NK-92 (cell line): Measurements from ENCODE around the gene MAN1B1.
A peak's percentile ranks its signal among the peaks of the same experiment; 100 is the strongest.

ENCODE experiments used
- DNase-seq: peaks from one replicate; lab custom pipeline; 2025; ENCODE audit not compliant: unreplicated experiment; lab: John Stamatoyannopoulos, UW

MAN1B1 gene

DNA sequence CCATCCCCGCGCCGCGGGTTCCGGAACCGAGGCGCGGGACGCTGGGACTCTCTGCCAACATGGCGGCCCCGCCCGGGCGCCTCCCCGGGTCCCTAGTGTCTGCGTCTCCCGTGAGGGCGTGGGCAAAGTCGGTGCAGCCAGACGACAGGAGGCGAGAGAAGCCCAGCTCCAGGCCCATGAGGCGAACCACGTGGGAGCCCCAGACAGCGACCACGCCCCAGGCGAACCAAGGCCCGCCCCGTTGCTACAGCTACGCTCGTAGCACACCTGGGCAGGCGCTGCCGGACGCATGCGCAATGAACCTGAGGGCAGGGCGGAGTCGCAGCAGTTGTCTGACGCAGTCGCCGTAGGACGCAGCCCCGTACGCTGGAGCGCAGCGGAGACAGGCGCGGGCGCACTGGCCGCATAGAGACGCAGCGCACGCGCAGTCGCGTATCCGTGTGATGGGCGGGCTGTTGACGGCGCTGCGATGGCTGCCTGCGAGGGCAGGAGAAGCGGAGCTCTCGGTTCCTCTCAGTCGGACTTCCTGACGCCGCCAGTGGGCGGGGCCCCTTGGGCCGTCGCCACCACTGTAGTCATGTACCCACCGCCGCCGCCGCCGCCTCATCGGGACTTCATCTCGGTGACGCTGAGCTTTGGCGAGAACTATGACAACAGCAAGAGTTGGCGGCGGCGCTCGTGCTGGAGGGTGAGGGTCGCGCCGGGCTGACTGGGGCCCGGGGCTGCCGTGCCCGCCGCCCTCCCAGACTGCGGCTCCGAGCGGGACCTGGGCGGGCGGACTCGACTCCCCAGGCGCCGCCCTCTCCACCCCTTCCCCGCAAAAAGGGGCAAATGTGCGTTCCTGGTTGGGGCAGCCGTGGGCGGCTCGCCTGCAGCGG, at the start of gene MAN1B1:
Gene MAN1B1 (plus strand): TSS at position 455 of the 878 bp plus-strand sequence. CDS start 15 bp downstream, at position 470.
- DNase-seq = peak; percentile 96

DNA sequence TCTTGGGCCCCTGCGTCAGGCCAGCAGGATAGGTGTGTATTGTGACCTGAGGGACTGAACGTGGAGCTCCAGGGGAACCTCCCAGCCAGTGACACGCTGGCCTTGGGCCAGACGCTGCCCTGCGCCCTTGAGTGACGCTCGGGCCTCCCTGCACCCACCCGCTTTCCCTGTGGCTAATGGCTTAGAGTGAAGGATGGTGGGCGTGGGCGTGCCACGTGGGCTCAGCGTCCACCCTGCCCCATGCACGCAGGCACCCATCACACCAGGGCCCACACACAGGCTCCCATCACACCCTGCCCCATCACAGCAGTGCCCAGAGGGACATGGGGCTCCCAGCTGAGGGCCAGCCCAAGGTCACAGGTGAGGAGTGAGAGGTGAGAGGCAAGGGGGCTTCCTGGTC, 49.8 kb upstream of the MAN1B1 start:
- DNase-seq = no peak

DNA sequence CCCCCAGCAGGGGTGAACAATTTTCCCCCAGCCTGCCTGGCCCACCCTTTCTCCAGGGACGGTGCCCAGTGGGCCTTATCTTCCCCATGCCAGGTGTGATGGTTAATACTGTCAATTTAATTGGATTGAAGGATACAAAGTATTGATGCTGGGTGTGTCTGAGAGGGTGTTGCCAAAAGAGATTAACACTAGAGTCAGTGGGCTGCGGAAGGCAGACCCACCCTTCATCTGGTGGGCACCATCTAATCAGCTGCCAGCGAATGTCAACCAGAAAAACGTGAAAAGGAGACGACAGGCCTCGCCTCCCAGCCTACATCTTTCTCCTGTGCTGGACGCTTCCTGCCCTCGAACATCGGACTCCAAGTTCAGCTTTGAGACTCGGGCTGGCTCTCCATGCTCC, 49.3 kb upstream of the MAN1B1 start:
- no peak for DNase-seq

DNA sequence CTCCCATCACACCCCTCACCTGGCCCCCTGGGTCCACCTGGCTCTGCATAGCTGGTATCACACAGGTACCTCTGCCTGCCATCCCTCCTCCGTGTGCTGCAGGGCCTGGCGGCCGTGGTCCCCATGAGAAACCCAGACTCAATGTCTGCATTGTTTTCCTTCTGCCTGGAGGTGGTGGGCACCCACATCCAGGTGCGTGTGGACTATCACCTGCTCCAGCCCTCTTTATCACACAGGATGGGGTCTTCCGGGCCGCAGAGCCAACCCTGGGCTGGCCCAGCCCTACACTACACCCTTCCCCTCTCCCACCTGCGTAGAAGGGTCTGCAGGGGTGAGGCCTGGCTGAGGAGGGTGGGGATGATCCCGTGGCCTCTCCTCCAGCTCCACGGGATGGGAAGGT, 47.9 kb upstream of the MAN1B1 start:
- no peak for DNase-seq

DNA sequence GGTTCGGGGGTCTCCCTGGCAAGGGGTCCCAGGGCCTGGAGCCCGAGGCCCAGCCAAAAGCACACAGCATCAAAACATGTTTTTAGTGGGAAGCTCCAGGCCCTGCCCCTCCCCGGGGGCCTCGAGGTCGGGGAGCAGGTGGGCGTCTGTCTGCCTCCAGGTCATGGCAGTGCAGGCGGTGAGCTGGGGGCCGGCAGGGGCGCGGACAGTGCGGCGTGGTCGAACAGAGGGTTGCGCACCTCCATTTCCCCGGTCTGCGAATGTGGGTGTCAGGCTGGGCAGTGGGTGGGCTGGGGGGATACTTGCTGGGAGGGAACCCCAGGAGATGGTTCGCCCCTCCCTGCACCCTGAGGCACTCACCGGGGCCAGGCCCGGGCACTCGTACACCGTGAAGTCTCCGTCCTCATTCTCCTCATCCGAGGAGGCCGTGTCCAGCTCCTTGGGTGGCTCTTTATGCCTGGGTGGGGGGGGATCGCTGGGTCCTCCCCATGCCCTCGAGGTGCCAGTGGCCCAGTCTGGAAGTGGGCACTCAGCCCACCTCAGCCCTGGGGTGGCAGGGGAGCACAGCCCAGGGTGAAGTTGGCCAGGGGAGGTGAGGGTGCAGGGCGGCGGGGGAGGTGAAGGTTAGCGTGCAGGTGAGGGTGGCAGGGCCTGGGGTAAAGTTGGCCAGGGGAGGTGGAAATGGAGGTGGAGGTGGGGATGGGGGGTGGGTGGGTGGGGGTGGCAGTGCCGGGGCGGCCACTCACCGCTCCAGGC, 47.0 kb upstream of the MAN1B1 start:
- DNase-seq = no peak

DNA sequence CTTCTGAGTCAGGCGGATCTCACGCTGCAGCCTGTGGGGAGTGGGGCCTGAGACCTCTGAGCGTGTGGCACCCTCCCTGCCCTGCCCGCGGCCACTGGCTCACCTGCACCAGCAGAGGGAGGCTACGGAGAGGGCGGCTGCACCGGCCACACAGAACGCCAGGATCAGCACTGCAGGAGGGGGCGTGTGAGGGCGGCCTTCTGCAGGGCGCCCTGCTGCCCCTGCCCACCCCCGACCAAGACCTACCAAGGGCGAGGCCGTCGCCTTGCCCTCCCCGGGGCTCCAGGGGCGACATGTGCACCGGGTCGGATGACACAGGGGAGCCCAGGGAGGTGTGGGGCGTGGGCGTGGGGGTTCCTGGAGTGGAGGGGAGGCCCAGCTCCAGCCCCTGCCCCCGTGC, 46.2 kb upstream of the MAN1B1 start:
- DNase-seq = no peak

DNA sequence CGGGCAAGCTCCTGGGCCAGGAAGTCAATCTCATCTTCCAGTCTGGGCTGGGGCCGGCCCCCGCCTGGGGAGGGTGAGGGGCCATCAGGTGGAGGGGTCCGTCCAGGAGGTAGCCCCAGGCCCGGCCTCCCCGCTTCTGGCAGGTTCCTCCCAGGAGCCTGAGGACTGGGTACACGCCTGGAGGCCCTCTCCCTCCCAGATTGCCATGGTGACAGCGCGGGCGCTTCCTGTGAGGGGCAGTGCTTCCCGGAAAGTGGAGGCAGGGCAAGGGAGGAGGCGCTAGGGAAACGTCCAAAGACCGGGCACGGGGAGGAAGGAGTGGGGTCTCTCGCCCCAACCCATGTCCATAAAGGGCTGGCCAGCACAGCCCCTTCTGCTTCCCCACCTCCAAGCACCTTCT, 45.7 kb upstream of the MAN1B1 start:
- no peak for DNase-seq

DNA sequence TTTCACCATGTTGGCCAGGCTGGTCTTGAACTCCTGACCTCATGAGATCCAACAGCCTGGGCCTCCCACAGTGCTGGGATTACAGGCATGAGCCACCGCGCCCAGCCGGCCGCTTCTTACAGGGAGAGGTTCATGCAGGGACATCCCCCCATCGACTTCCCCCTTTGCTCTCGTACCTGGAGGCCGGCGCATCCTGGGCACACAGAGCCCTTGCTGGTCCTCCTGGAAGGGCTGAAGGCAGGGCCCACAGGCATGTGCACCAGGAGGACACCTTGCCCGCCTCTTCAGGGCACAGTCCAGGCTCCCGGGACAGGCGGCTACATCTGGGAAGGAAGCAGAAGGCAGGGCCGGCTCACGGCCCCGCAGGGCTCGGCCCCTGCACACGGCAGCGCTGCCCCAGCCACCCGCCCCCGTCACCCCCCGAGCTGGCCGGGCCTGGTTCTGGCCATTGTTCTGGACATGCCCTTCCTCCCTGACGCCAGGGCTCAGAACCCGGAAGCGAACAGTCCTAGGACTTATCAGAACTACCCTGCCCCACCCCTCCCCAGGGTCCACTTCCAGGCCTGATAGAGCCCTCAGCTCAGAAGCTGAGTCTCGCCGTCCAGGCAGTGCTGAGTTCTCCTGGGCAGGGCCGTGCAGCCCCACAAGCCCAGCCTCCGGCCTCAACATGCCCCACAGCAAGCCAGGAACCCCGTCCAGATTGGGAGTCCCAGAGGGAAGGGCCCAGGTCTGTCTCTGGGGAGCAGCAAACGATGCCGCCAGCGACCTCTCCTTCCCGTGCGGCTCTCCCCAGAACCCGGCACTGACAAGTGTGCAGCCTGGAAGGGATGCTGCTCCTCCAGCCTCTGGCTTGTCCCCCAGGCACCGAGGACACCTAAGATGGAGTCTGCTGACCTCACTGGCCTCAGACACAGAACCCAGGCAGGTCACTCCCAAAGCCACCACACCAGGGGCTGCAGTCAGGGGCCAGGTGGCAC, 43.7 kb upstream of the MAN1B1 start:
- DNase-seq = no peak

DNA sequence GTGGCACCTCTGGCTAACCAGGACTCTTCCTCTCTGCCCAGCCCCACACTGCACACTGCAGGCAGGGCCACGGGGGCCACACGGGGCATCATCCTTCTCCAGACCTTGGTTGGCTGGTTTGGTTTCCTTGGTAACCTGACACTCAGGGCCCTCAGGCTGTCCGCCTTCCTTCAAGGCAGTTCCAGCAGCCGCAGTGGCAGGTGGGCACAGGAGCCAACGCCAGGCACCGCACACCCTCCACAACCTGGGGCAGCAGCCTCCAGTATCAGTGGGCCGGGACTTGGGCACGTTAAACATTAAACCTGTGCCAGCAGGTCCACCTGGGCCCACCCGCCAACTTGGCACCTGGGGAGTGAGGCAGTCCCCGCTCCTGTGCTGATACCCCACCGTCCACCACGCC, 42.7 kb upstream of the MAN1B1 start:
- no peak for DNase-seq

DNA sequence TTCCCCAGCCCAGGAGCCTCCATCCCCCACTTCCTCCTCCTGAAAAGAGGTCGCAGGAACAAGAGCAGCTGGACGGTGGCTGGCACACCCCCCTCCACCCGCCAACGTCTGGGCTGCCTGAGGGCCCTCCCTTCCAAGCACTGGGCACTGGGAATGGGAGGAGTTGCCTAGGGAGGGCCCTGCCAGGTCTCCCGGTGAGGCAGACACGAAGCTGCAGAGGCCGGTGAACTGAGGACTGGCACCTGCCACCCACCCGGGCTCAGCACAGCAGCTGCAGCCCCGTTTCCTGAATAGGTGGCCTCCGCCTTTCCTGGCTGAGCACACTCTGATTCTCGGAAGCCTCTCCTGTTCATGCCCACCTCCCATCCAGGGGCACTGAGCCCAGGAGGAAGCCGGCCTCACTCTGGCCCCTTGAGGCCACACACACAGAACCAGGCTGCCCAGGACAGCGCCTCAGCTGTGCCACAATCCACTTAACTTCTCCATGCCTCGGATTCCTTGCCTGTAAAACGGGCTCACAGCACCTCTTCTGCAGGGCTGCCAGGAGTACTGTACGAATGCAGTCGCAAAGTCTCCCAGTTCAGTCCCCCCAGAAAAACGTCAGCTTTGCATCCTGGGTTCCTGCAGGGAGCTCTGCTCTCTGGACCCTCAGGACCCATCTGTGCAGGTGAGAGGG, 42.1 kb upstream of the MAN1B1 start:
- no peak for DNase-seq

DNA sequence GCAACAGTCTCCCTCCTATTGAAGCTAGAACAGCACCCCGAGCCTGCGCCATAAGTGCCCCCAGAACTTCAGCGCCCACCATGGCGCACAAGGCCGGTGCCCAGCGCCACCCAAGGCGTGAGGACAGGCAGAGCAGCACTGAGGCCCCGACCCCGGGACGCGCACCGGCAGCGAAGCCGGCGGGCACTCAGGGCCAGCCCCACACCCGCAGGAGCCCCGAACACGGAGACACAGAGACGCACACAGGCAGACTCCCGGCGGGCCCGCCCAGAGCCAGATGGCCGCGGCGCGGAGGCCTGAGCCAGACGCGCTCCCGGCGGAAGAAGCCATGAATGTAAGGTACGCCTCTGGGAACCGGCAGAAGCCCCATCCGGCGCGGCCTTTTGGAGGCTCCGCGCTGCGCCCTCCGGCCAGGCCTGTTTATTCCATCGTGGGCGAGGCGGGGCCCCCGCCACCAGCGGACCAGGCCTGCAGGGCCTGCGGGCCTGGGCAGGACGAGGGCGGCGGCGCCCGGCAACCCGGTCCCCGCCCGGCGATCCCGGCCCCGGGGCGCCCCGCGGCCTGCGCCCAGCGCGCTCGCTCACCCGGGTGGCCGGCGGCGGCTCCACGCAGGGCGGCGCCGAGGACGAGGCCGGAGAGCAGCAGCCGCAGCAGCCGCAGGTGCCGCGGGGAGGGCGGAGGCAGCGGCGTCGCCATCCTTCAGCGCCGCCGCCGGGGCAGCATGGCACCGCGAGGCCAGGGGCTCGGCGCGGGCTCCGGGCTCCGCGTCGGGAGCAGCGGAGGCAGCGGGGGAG, 41.3 kb upstream of the MAN1B1 start:
- no peak for DNase-seq

DNA sequence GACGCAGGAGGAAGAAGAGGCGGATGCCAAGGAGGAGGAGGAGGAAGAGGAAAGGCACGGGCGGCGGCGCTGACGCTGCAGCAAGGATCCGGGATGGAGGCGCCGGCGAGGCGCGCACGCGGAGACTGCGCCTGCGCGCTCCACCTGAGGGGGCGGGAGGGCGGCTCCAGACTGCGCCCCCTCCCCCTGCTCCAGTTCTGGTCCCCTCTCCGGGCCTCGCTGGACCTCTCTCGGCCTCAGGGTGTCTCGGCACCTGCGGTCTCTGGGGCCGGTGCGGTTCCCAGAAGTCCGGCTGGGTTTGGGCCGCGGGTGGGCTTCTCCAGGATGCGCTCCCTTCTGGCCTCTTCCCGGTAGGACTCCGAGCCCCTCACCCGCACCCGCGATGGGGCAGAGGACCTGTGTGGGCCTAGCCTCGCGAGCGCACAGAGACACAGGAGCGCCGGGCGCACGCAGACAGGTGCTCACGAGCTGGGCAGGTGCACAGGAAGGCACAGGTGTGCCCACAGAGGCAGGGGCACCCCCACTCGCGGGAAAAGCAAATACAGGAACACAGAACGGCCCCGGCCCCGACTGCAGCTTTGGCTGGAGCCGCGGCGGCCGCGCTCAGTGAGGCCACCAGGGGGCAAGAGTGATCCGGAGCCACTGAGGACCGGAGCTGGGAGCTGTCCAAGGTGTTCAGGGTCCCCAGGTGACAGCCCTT, 40.5 kb upstream of the MAN1B1 start, which contains the start of gene NPDC1:
Gene NPDC1 (minus strand): TSS at position 90 of the 700 bp plus-strand sequence. CDS start 188 bp downstream, outside the sequence.
- no peak for DNase-seq

DNA sequence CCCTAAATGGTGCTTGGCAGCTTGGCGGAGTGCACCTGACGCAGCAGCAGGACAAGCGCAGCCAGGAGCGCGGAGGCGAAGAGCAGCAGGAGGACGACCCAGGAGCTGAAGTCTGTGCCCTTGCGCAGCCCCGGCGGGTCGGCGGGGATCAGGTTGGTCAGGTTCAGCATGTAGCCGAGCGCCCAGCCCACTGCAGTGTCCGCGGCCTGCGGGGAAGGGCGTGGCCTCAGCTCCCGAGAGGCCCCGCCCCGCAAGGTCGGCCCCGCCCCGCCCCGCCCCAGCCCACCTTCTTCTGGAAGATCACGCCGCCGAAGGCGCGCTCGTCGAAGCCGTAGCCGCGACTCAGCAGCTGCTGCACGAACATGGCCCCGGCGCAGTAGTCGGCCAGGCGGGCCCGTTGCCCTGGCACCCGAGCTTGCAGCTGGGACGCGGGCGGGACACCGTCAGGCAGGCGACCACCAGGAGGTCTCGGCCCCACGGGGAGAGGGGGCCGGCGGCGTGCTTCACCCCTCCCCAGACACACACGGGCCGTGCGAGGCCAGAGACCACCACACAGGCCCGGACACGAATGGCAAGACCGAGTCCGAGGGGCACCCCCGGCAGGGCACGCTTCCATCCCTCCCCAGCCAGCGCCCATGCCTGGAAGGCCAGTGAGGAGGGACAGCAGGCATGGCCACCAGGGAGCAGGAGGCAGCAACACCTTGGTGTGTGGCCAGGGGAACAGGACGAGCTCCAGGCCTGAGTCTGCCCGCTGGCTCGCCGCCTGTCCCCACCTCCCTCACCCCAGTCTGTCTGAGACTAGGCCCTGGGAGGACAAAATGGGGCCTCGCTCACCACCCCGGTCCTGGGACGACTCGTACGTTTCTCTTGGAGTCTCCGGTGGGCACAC, 37.9 kb upstream of the MAN1B1 start:
- no peak for DNase-seq

DNA sequence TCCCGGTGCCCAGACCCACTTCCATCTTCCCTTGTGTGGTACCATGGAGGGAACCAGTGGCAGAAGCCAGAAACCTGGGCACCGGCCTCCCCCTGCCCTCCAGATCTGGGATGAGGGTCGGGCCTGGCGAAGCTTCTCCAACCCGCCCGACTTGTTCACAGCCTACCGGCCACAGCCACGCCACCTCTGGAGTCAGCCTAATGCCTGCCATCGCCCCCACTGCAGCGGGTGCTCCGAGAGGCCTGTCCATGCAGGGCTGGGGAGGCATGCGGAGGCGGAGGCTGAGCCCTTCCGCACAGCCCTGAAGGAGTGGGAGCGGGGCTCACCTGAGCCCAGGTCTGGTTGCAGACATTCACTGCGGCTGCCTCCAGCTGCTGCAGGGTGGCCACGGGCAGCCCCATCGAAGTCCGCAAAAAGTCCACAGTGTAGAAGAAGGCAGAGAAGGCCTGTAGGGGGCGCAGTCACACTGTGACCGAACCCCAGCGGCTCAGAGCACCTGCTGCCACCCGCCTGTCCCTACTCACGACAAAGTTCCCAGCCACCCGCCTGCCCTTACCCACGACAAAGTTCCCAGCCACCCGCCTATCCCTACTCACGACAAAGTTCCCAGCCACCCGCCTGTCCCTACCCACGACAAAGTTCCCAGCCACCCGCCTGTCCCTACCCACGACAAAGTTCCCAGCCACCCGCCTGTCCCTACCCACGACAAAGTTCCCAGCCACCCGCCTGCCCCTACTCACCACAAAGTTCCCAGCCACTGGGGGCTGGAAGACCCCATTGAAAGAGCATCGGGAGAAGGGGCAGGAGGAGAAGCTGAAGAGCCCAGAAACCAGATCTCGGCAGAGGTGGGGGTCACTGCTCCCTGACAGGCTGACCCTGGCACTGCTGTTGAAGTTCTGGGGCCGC, 37.0 kb upstream of the MAN1B1 start:
- DNase-seq = no peak

DNA sequence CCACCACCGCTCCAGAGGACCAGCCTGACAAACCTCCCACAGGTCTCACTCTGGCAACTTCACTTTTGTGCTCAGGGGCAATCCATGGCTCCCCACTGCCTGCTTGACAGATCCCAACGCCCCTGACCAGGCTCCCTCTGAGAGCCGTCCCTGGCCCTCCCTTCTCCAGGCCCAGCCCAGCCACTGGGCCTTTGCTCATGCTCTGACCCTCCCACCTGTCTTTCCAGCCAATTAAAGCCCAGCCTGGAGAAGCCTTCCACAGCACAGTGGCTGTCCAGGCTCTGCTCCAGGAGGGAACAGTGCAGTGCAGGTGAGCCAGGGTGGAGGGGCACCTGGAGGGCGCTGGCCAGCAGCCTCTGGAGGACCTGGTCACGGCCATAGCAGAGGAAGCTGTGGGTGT, 36.2 kb upstream of the MAN1B1 start:
- no peak for DNase-seq

DNA sequence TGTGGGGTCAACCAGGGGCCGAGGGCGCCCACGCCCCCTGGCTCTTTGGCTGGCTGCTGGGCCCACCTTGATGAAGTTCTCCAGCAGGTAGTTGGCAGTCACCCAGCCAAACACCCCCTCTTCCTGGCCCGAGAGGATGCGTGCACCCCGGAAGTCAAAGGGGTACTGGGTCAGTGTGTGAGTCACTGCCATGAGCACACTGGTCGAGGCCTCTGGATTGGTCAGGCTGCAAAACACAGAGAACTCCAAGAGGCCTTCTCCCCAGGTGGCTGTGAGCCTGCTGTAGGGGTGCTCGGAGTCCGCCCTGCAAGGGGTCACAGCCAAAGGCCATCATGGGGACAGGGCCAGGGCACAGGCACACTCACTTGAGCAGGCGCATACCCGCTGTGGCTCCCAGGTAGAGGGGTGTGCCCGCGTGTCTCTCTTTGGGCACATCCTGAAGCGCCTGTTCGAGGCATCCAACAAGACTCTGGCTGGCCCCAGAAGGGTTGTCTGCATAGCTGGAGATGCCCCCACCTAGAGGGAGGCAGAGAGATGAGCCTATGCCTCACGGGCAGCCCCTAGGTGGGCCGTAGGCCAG, 35.5 kb upstream of the MAN1B1 start:
- no peak for DNase-seq

DNA sequence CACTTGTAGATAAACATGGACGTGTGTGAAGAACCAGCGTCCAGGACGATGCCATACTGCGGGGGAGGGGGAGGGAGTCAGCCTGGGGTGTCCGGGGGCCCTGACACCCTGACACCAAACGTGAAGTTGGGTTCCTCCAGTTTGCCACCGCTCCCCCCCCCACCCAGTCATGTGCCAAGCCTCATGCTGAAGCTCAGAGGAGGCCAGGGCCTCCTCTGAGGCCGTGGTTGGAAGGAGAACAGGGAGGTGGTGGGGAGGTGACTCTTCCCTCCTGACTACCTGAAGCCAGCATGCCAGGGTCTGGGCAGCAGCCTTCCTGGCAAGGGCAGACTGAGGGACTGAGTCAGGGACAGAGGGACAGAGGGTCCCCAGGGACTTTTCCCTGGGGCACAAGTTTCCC, 34.5 kb upstream of the MAN1B1 start:
- DNase-seq = no peak
